HG02852 (cell line): Measurements from ENCODE around the gene PBX1.

Experiments
- ATAC-seq: cut with Tn5 transposase; IDR thresholded peaks from one replicate; pipeline ENCODE4 v1.9.1; 2021; ENCODE audit warnings: mild to moderate bottlenecking, moderate library complexity; ENCODE audit not compliant: unreplicated experiment

The PBX1 gene

DNA sequence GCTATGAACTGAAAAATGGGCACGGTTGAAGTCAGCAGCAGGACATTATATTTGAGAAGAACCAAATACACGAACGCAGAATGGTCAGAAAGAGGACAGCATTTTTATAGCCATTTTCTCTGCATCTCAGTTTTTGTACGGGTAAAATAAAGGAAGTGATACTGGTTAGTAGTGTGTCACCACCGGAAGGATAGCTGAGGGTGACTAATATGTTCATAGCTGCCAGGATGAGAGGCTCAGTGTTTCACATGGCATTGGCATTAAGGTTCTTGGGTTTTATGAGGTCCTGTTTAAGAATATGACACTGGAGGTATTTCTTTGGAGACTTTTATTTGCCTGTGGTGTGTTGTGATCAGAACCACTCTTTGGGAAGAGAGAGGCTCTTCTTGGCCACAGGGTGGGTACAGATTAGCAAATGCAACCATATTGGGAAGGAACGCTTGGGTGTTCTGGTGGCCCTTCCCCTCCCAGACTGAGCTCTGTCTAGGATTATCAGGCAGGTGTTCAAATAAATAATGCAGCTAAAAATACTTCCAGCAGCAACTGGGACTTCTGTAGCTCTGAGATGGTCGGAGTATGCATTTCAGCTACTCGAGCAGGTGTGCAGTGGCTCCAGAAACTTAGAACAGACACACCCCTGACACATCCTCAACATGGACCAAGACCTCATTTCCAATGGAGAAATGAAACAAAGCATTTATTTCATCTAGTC lies 158.2 kb downstream of the PBX1 start:
- ATAC-seq = peak; percentile 76

DNA sequence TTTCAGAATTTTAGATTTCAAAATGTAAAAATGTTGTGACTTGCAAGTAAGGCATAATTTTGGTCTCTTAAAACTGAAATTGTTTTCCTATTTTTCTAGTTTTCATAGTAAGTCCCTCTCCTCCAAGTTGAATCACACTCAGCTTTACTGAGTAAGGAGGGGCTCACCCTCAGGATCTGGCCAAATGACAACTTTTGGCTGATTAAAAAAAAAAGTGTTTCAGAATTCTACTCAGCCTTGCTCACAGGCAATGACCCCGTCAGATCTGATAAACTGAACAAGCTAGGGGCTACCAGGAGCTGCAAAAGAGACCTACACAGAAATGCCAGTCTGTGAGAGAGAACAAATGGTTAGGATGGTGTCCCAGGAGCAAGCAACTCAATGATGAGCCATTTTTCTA lies 159.8 kb downstream of the PBX1 start:
- ATAC-seq = no peak

- no peak for ATAC-seq
These were observed 160.9 kb downstream of the PBX1 start for GRCh38 chr1:164719676-164720439.

DNA sequence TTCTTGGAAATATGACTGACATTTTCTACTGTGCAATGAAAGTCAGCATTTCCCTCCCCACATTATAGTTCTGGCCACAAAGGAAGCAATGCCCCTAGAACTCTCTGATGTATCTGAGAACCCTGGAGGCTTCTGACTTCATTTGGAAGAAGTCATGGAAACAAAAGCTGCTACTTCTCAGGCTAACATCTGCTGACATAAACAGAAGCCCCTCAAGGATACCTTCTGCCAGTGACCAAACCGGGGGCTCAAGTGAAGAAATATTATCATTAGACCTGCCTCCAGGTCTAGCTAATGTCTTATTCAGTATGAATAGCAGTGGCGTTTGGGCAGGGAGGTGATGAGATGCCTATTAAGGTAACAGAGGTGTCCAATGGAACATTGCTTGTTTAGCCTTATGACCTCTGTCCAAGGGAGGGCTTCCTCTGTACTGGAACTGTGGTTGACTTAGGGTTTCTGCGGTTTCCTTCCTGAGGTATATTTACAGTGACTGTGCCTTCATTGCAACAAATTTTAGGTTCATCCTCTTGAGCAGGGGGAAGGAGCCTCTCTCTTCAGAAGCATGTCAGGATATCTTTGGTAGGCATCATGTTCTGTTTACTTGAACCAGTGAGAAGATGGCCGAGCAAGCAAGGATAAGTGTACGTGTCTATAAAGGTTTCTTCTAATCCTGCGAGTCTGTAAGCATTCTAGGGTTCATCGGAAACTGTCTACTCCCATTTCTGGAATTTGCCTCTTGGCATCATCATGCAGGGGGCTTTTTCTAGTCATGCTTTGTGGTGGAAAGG lies 161.7 kb downstream of the PBX1 start:
- ATAC-seq = no peak

DNA sequence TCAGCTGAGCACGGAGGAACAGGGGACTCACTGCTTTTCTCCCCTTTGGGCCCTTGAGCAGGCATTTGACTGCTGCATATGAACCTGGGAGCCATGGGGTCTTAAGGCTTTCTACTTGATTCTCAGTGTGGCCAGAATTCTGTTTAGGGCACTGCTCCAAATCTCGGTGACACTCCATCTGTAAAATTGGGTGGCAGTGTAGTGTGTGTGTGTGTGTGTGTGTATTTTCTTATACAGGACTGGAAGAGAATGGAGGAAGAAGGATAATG lies 162.2 kb downstream of the PBX1 start:
- ATAC-seq = no peak

DNA sequence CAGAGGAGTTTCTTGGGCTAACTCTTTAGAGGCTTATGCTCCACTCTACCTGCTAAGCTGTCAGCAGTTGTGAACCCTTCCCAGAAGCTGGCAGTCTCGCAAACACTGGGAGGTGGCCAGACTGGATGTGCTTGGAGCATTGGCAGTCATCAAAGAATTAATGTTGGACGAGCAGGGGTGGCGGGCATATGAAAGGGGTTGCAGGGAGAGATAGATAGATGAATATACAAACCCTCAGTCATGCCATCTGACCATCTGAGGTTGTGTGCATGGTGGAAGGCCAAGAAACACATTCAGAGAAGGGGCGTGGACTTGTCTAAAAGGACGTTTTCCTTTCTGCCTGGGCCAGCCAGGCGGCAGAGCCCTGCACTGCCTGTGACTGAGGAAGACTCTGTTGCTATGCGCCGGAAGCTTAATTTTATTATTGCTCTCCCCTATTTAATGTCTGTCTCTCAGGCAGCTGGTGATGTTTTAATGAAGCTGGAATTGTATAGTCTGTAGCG lies 164.4 kb downstream of the PBX1 start:
- ATAC-seq = no peak

DNA sequence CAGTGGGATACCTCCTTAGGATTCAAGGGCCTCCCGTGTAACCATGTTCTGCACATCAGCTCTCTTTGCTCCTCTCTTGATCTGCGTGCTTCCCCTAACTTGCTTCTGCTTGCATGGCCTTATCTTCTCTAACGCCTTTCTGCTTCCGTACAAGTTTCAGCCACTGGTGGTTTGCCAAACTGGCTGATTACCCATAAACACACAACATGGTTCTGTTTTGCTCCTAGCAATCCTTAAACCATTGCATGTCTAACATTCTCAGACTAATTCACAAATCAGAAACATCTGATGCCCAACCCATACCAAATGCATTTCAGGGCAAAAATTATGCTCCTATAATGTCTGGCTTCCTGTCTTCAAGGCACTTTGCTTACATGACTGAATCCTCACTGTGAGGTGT lies 166.4 kb downstream of the PBX1 start:
- no peak for ATAC-seq

DNA sequence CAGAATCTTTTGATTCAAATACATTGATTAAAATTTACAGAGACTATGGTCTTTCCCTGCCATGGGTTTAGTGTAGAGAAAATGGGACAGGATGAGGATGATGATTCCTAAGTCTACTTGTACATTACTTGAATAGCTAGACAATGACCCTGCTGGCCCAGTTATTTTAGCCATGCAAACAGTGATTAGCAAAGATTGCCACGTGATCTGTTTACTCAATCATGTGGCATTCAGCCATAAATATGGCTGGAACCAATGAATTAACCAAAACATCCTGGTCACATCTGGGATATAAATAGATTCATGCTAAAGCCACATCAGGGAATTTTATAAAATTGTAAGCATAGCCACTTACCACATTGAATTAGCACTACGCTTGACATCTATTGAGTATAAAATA lies 167.3 kb downstream of the PBX1 start:
- no peak for ATAC-seq

DNA sequence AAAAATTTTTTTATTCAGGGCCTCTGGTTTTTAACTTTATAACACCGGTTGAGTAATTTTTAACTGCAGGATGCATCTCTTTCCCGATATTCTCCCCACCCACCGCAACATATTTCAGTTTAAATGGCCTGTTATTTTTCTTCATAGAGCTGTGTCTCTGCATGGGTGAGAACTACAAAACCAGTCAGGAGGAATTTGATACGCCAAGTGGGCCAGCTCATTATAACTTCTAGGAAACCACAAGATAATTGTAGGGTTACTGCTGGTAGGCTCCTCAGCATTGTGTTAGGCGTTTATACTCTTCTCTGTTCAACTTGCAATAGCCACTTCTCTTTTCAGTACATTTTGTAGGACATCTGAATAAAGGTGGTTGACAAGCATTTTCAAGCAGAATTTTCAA lies 169.7 kb downstream of the PBX1 start:
- no peak for ATAC-seq

DNA sequence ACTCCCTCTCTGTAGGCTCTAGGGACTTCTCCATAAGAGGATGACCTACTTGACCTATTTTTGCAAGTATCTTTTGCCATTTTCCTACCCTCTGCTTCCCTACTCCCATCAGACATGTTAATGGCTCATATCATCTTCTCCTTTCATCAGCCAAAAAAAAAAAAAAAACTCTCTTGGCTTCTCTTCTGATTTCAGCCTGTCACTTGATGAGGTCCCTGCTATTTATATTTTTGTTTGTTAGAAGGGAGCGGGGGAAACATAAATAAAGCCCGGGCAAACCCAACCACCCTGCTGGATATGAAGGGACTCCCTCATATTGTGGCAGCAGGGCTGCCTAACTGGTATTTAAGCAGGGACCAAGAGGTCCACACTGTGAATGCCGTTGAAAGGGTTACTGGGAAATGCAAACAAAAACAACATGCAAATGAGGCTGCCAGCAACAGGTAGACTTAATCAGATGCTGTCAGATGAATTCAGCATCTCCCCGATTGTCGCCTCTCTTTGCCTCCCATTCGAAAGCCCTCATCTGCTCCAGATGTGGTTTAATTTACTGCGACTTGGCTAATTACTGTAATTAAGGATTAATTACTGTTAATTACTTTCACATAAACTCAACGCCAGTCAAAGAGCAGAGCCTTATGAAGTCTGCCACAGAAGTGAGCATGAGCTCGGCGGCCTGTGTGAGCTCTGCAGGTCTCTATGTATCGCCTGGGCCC lies 172.3 kb downstream of the PBX1 start:
- ATAC-seq = no peak

DNA sequence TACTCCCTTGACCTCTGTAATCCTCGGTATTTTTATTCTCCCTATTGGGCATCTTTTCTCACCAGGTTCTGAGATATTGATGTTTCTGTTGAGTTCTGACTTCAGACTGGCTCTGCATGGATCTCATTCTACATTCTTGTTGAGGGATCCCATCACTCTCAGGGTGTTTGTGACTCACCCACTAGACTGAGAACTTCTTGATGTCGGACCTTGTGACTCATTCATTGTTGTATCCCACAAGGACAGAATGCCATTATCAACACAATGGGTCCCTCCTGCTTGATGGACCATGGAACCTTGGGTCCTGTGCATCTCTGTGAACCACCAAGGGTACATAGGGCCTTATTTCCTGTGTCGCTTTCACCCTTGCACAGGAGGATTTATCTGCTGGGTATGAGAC lies 174.1 kb downstream of the PBX1 start:
- no peak for ATAC-seq

GRCh38 chr1:164733734-164734133 lies 174.8 kb downstream of the PBX1 start:
- no peak for ATAC-seq

GRCh38 chr1:164735315-164736052 lies 176.5 kb downstream of the PBX1 start:
- no peak for ATAC-seq

GRCh38 chr1:164736137-164736536 lies 177.2 kb downstream of the PBX1 start:
- ATAC-seq = no peak

DNA sequence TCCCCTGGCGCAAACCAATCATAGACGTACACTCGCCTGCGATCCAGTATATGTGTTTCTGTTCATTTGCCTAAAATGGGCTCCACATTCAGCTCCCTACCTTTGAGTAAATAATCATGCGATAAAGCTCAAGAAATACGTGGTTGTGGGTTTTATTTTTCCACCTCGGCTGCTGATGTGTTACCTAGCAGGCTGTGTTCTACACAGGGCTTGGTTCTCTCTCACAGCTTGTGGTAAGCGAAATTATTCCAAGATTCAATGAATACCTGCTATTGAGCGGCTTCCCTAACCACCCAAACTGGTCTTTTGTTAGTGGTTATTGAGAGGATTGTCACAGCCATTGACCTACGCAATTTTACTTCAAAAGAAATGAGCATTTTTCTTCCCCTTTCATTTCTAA lies 180.2 kb downstream of the PBX1 start:
- no peak for ATAC-seq

DNA sequence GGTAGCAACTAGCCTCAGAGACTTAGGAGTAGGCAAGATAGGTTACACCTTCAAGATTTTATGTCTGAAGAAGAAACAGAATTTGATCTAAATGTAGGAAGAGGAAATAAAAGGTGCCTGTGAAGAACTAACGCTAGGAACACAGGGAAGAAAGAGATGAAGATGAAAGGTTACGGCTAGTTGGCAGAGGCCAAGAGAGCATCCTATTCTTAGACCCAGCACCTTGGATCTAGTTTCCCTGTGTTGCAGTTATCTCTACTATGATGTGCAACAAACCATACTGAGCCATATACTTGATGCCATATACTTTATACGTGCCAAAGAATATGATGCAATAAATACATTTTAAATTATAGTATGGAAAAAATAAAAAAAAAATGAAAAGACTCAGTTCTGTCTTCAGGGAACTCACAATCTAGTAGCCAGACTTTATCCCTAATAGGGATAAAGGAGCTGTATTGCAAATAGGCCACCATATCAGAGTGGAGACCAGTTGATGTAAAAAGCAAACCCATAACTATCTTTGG lies 181.1 kb downstream of the PBX1 start:
- no peak for ATAC-seq

DNA sequence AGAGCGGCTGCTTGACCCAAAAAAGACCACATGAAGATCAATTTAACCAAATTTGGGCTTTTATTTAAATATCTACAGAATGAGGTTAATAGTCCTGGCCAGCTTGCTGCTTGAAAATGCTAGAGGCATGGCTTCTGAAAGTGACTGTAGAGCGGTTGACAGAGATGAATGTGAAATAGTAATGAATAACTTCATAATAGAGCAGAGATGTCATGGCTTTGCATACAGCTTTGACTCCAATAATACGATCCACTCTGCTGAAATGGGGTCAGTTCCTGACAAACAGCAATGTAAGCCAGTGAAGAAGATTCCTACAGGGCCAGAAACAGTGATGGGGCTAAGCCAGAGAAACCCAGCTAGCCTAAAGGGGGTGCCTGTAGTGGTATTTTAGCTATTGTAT lies 183.8 kb downstream of the PBX1 start:
- no peak for ATAC-seq

DNA sequence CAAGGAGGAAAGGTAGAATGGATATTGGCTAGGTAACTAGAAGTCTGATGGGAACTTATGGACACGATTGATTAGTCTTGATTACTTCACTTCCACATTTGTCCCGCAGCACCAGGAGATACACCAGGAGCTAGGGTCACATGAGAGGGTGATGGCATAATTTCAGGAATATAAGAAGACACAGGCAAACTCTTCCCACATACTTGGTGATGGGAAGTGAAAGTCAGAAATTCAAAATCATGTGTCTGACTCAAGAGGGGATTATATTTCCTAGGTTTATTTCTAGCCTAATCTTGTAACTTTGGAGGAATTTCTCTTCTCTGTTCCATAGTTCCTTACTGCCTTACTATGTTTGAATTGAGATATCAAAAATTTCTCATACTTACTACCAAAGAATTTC lies 185.0 kb downstream of the PBX1 start:
- ATAC-seq = no peak

GRCh38 chr1:164745736-164746135 lies 186.8 kb downstream of the PBX1 start:
- no peak for ATAC-seq

- ATAC-seq = no peak
These were observed 187.6 kb downstream of the PBX1 start for GRCh38 chr1:164746632-164747031.
